A549 (cell line): ENCODE results near the gene SNTG2. TPM values are rescaled to one million over a fixed set of nuclear protein-coding genes. Genes with fewer than 3 reads are reported as not detected.

Experiments used
- ATAC-seq, 2 experiments: fragments of 200-7000 bp in 1 of 2; fragments of >200 bp in 1 of 2; cut with Nextera tagmentation in 1 of 2; cut with Tn5 transposase in 1 of 2; 3 replicates each; pipeline versions ENCODE4 v1.8.0 to v1.9.1; 2018 to 2020; ENCODE audit warnings: mild to moderate bottlenecking in 1 of 2, moderate library complexity in 1 of 2
- CTCF ChIA-PET: fragments of 300-600 bp; sonication (Branson Sonifier 250); formaldehyde crosslinking; extraction: SDS; loops from one replicate; lab custom pipeline; 2021; ENCODE audit warnings: antibody characterized with exemption, inconsistent platforms; lab: Yijun Ruan, JAX
- POLR2A ChIA-PET: fragments of 350-600 bp; formaldehyde crosslinking; extraction: SDS; loops from one replicate; lab custom pipeline; 2021; ENCODE audit warnings: antibody characterized with exemption, inconsistent platforms; lab: Yijun Ruan, JAX
- DNase-seq, 2 experiments: peaks; one replicate each; pipeline versions ENCODE4 v3.0.0 to v3.0.0-alpha.2; 2011 to 2016; ENCODE audit warnings: low read depth in 1 of 2, low spot score in 1 of 2
- FAIRE-seq: peaks from 2 replicates; lab custom pipeline; 2011; peaks lifted over from hg19 to GRCh38; lab: Jason Lieb, UNC
- H3K27ac ChIP-seq, 2 experiments: fragments of >200 bp; sonication (Bioruptor Twin); formaldehyde crosslinking; 3 replicates each; pipeline ENCODE4 v1.5.1; 2016 to 2017
- H3K4me1 ChIP-seq: fragments of >200 bp; sonication (Bioruptor Twin); formaldehyde crosslinking; 3 replicates; pipeline ENCODE4 v1.6.1; 2016
- H3K4me2 ChIP-seq: fragments of >200 bp; sonication (Bioruptor Twin); formaldehyde crosslinking; 3 replicates; pipeline ENCODE4 v1.6.1; 2016
- H3K4me3 ChIP-seq: fragments of >200 bp; sonication (Bioruptor Twin); formaldehyde crosslinking; 3 replicates; pipeline ENCODE4 v1.5.1; 2016
- H3K9me3 ChIP-seq: fragments of >200 bp; sonication (Bioruptor Twin); formaldehyde crosslinking; 3 replicates; pipeline ENCODE4 v1.6.1; 2016
- BCL3 ChIP-seq: fragments of >200 bp; sonication (Bioruptor Twin); formaldehyde crosslinking; IDR thresholded peaks from 3 replicates; pipeline ENCODE4 v1.6.1; 2016
- CBX2 ChIP-seq: fragments of 200-600 bp; sonication (generic); IDR thresholded peaks from 2 replicates; pipeline ENCODE4 v1.6.1; 2016; ENCODE audit warnings: low read depth, mild to moderate bottlenecking, borderline replicate concordance
- CHD2 ChIP-seq: fragments of 150-350 bp; IDR thresholded peaks from 2 replicates; pipeline ENCODE4 v1.6.1; 2014; ENCODE audit warnings: low read length; ENCODE audit not compliant: partially characterized antibody
- CHD4 ChIP-seq: fragments of 200-600 bp; sonication (generic); IDR thresholded peaks from 2 replicates; pipeline ENCODE4 v1.6.1; 2016; ENCODE audit warnings: antibody characterized with exemption, mild to moderate bottlenecking, borderline replicate concordance
- E2F6 ChIP-seq: IDR thresholded peaks from 2 replicates; pipeline ENCODE4 v1.6.1; 2012; ENCODE audit warnings: low read depth, borderline replicate concordance
- ESRRA ChIP-seq: fragments of 150-350 bp; IDR thresholded peaks from 2 replicates; pipeline ENCODE4 v1.6.1; 2014; ENCODE audit warnings: mild to moderate bottlenecking, low read length, borderline replicate concordance
- FOXS1 ChIP-seq: fragments of 250-450 bp; sonication (Bioruptor Pico); IDR thresholded peaks from 2 replicates; pipeline ENCODE4 v1.5.0; 2020; ENCODE audit warnings: mild to moderate bottlenecking, moderate library complexity
- HDAC2 ChIP-seq: fragments of 200-600 bp; sonication (generic); IDR thresholded peaks from 2 replicates; pipeline ENCODE4 v1.6.1; 2016
- HES2 ChIP-seq: fragments of >200 bp; sonication (Bioruptor Twin); formaldehyde crosslinking; IDR thresholded peaks from 2 replicates; pipeline ENCODE4 v1.6.1; 2016
- HMGXB4 ChIP-seq: fragments of 250-450 bp; sonication (Bioruptor Pico); IDR thresholded peaks from 2 replicates; pipeline ENCODE4 v1.5.0; 2021; ENCODE audit warnings: mild to moderate bottlenecking, moderate library complexity, borderline replicate concordance
- HOXB13 ChIP-seq: fragments of 250-450 bp; sonication (Bioruptor Pico); IDR thresholded peaks from 2 replicates; pipeline ENCODE4 v1.5.0; 2020; ENCODE audit warnings: low read depth, mild to moderate bottlenecking, moderate library complexity
- MYC ChIP-seq: IDR thresholded peaks from 2 replicates; pipeline ENCODE4 v1.6.1; 2012; ENCODE audit warnings: mild to moderate bottlenecking, inconsistent platforms, low read length, improper control_type of control experiment, borderline replicate concordance
- NFE2L2 ChIP-seq: fragments of 150-350 bp; conservative IDR thresholded peaks from 2 replicates; pipeline ENCODE4 v1.6.1; 2014; ENCODE audit warnings: low read length
- PHF8 ChIP-seq: fragments of 200-600 bp; sonication (generic); IDR thresholded peaks from 2 replicates; pipeline ENCODE4 v1.6.1; 2016; ENCODE audit warnings: low read depth, mild to moderate bottlenecking, antibody characterized with exemption, moderate library complexity, borderline replicate concordance
- POLR2A ChIP-seq: IDR thresholded peaks from 2 replicates; pipeline ENCODE4 v1.6.1; 2012; ENCODE audit warnings: mild to moderate bottlenecking, low read length
- RARB ChIP-seq: fragments of 250-450 bp; sonication (Bioruptor Pico); IDR thresholded peaks from 2 replicates; pipeline ENCODE4 v1.8.0; 2021; ENCODE audit warnings: mild to moderate bottlenecking, moderate library complexity
- RFX5 ChIP-seq: fragments of 450-650 bp; IDR thresholded peaks from 2 replicates; pipeline ENCODE4 v1.7.1; 2014; ENCODE audit warnings: antibody characterized with exemption, mild to moderate bottlenecking, moderate library complexity
- SMC3 ChIP-seq: fragments of >200 bp; sonication (Bioruptor Twin); formaldehyde crosslinking; IDR thresholded peaks from 3 replicates; pipeline ENCODE4 v1.6.1; 2018; ENCODE audit warnings: inconsistent platforms
- TFCP2L1 ChIP-seq: fragments of 250-450 bp; sonication (Bioruptor Pico); IDR thresholded peaks from 2 replicates; pipeline ENCODE4 v1.5.0; 2021; ENCODE audit warnings: mild to moderate bottlenecking
- ZC3H11A ChIP-seq: fragments of 450-650 bp; IDR thresholded peaks from 2 replicates; pipeline ENCODE4 v1.6.1; 2014; ENCODE audit warnings: antibody characterized with exemption, mild to moderate bottlenecking
- ZFP36 ChIP-seq: fragments of 450-650 bp; IDR thresholded peaks from 2 replicates; pipeline ENCODE4 v1.6.1; 2014; ENCODE audit warnings: borderline replicate concordance; ENCODE audit not compliant: partially characterized antibody
- ZSCAN20 ChIP-seq: fragments of 250-450 bp; sonication (Bioruptor Pico); IDR thresholded peaks from 2 replicates; pipeline ENCODE4 v1.8.0; 2022; ENCODE audit warnings: mild to moderate bottlenecking, moderate library complexity
- WGBS: methylation state at CpG from one replicate; pipeline ENCODE4 v1.1.6; 2017; ENCODE audit errors: missing lambda C conversion rate; 5-methylcytosine and 5-hydroxymethylcytosine counted together
- polyA plus RNA-seq, 4 experiments: library from polyadenylated mRNA; depleted of rRNA in 3 of 4; stranded (reverse); fragments of >200 nt; fragmentation: RNase III in 1 of 4; extraction: RNeasy Plus Mini Kit Qiagen cat#74134 plus additional on column Dnase treatment in 1 of 4; gene quantifications; 2 replicates in 3 of 4; 3 replicates in 1 of 4; pipeline ENCODE4 v1.2.3, GENCODE V29; 2011 to 2017
- TF ChIP-seq, protein P1 (sequence below): IDR thresholded peaks from 2 replicates; pipeline ENCODE4 v1.6.1; 2012
- TF ChIP-seq, protein P2 (sequence below): fragments of 250-450 bp; sonication (Bioruptor Pico); IDR thresholded peaks from 2 replicates; pipeline ENCODE4 v1.5.0; 2020; ENCODE audit warnings: low read depth, mild to moderate bottlenecking, moderate library complexity

The SNTG2 gene
- polyA plus RNA-seq, 2 of the 4 experiments (the other 2 are of a cell fraction) = not detected

DNA sequence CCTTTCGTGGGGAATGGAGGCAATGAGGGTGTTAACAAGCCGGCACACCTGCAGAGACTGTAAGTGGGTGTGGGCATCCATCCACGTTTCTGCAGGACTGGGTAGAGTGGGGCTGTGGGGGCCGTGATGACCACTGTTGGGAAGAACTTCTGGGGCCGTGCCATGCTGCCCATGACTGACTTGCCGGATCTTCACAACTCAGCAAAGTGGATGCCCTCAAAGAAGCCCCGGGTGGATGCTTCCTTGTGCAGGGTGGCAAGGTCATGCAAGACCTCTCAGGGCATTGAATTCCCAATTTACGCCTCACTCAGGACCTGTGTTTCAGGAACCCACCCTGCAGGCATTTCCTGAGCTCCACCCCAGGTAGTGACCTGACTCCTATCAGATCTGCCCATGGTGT, 319.2 kb downstream of the SNTG2 start:
- WGBS = 0% methylated on average over 7 of the region's 8 CpGs
- Histone ChIP-seq H3K4me3 (no peak overlapping the region), H3K4me1 (no peaks in the 10 kb centered on the region), H3K9me3 (no peaks in the 10 kb centered on the region; the same call in 2 of the 3 replicates), H3K4me2 (no peak overlapping the region), H3K27ac (no peak overlapping the region)
- ChIA-PET POLR2A (no interaction called here), CTCF (no interaction called here)
- ATAC-seq (no peak), FAIRE-seq (no peak), DNase-seq (no peak)
- TF ChIP-seq ZSCAN20 (CRISPR knock-in tag) (no peak), CHD2 (no peak)
- TF ChIP-seq, all 56 proteins: peak for 0

- no peak for ATAC-seq
- H3K4me2 ChIP-seq = no peak overlapping the region
- no peak overlapping the region for H3K4me3 ChIP-seq
- no peaks in the 10 kb centered on the region for H3K4me1 ChIP-seq
- ChIA-PET POLR2A (no interaction called here), CTCF (no interaction called here)
- no peak for DNase-seq
- TF ChIP-seq HMGXB4 = no peak
- TF ChIP-seq NFE2L2 = no peak
- no peak for TF ChIP-seq POLR2A
- no peak for TF ChIP-seq HDAC2
- TF ChIP-seq FOXS1 = no peak
- TF ChIP-seq, protein P1, sequence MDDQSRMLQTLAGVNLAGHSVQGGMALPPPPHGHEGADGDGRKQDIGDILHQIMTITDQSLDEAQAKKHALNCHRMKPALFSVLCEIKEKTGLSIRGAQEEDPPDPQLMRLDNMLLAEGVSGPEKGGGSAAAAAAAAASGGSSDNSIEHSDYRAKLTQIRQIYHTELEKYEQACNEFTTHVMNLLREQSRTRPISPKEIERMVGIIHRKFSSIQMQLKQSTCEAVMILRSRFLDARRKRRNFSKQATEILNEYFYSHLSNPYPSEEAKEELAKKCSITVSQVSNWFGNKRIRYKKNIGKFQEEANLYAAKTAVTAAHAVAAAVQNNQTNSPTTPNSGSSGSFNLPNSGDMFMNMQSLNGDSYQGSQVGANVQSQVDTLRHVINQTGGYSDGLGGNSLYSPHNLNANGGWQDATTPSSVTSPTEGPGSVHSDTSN = no peak
- TF ChIP-seq HES2 = no peak
- no peak for TF ChIP-seq ZFP36
- TF ChIP-seq CHD4 = no peak
- no peak overlapping the region for H3K27ac ChIP-seq
- no peak for FAIRE-seq
- 37% methylated on average over 18 of the region's 18 CpGs for WGBS
- H3K9me3 ChIP-seq = no peaks in the 10 kb centered on the region; the same call in 2 of the 3 replicates
Observed at GRCh38 chr2:1272835-1273234, 322.2 kb downstream of the SNTG2 start.

DNA sequence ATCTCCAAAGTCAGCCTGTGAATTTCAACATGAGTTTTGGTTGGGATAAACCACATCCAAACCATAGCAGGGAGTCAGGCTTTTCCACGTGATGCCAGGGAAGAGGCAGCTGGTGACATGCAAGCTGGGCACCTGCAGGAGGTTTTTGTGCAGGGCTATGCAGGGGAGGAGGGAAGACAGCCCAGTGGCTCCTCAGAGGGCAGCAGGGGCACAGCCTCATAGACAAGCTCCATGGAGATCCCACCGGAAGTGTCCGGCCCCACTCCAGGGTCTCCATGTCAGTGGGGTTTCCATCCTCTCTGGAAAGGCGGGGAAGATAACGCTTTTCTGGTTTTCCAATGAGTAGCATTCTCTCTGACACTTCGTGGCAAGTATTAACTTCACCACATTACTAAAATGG, 327.0 kb downstream of the SNTG2 start:
- POLR2A ChIA-PET = no interaction called here

More for the DNA sequence above, 327.0 kb downstream of the SNTG2 start:
- Histone ChIP-seq H3K27ac (no peak overlapping the region), H3K4me3 (no peak overlapping the region), H3K4me1 (no peaks in the 10 kb centered on the region), H3K9me3 (no peaks in the 10 kb centered on the region; the same call in 2 of the 3 replicates), H3K4me2 (no peak overlapping the region)
- FAIRE-seq = no peak
- no peak for DNase-seq
- WGBS = 26% methylated on average over 6 of the region's 6 CpGs
- CTCF ChIA-PET = no interaction called here
- TF ChIP-seq ESRRA (no peak), BCL3 (no peak), ZC3H11A (no peak), HMGXB4 (no peak), RARB (CRISPR knock-in tag) (no peak), HES2 (no peak), CBX2 (no peak), E2F6 (no peak), SMC3 (no peak), MYC (no peak), PHF8 (no peak), RFX5 (no peak), HOXB13 (CRISPR knock-in tag) (no peak), TFCP2L1 (CRISPR knock-in tag) (no peak)
- TF ChIP-seq, protein P2, sequence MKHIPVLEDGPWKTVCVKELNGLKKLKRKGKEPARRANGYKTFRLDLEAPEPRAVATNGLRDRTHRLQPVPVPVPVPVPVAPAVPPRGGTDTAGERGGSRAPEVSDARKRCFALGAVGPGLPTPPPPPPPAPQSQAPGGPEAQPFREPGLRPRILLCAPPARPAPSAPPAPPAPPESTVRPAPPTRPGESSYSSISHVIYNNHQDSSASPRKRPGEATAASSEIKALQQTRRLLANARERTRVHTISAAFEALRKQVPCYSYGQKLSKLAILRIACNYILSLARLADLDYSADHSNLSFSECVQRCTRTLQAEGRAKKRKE (CRISPR knock-in tag) = no peak
- no peak for ATAC-seq
